NCI-H1105 (cell line): ENCODE data around the gene ABAT.

Experiments
- DNase-seq: peaks from one replicate; lab custom pipeline; 2025; lab: John Stamatoyannopoulos, UW

ABAT gene

GRCh38 chr16:8717892-8718415 lies 43.5 kb downstream of the ABAT start:
- no peak for DNase-seq

GRCh38 chr16:8718851-8719680 lies 44.6 kb downstream of the ABAT start:
- no peak for DNase-seq

DNA sequence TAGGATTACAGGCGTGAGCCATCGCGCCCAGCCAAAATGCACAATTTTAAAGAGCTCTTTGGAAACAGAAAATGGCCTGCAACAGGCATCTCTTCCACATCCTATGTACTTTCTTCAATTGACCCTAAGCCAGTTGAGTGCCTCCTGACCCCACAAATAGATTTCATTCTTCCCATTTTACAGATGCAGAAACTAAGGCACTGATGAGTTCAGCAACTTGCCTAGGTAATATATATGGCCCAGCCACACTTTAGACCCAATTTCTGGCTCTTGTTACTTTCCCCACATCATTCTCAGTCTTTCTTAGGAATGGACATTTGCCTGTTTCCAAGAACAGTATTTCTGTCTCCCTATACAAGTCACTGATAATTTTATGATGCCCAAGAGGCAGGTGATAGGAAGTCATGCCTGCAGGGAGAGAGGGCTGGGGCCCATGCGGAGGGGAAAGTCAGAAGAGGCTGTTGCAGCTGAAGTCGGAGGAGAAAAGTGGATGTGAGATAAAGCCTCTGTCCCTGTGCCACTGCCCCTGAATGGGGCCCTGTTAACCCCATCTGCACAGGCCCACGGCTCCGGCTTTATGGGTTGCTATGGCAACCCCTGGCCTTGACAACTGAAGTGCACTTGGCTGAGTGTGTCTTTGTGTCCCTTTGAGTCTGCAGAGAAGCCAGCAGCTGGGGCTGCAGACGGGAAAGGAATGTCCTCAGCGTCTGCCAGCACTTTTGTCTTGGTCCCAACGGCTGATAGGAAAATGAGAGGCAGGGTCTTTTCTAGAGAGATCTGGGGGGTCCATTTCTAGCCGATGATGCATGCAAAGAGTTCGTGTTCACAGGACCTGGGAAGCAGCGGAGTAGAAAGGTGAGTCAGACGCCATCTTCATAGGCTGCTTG lies 45.9 kb downstream of the ABAT start:
- DNase-seq = peak; percentile 88

- no peak for DNase-seq
Measured at GRCh38 chr16:8720967-8721308, 46.5 kb downstream of the ABAT start.

- DNase-seq = no peak
Measured at GRCh38 chr16:8721336-8722024, 47.1 kb downstream of the ABAT start.

- DNase-seq = no peak
Measured at GRCh38 chr16:8722025-8722348, 47.6 kb downstream of the ABAT start.

GRCh38 chr16:8725513-8726178 lies 51.2 kb downstream of the ABAT start:
- no peak for DNase-seq

DNA sequence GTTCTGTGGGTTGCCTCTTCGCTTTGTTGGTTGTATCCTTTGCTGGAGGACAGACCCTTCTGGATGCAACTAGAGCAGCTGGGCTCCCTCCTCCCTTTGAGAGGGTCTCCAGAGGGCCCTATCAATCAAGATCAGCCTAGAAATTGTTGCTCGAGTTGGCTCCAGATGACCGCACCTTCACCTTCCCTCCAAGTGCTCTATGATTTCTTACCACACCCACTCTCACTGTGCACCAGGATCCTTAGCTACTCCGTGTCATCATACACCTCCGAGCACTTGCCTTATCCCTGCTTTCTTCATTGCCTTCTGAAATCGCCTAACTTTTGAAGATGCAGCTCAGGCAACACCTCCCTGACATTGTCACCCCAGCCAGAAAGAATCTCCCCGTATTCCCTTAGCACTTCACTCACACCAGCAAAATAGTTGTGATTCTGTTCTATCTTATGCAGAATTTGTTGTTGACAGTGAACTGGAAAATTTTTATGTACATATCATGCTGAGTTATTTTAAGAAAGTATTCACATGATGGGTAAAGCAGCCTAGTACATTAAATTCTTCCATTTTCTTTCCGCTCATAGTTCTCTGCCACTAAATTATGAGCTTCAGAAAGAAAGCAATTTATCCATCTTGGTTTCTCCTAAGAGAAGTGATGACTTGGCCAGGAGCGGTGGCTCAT lies 52.9 kb downstream of the ABAT start:
- no peak for DNase-seq

- DNase-seq = no peak
Measured at GRCh38 chr16:8727857-8728618, 53.6 kb downstream of the ABAT start.

DNA sequence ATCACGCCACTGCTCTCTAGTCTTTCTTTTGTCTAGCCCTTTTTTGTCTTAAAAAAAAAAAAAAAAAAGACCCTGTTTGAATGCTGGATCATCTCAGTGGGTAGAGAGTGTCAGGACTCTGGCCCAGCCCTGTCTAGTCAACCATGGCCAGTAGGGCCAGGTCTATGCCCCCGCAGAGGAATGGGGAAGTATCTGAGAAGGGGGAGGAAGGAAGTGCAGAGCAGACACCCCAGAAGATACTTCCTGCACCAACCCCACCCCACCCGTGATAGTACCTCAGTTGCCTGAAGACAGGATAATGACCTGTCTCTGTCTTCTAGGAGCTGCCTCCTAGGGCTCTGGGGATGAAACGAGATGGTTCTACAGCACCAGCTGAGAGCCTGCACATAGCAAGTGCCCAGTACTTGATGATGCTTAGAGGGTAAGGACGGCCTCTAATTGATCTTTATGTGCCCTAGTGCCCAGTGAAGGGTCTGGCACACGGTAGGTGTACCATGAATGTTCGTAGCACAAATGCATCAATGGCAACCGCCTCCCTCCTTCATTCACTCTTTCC lies 55.4 kb downstream of the ABAT start:
- DNase-seq = no peak

- DNase-seq = no peak
Measured at GRCh38 chr16:8730335-8730915, 56.0 kb downstream of the ABAT start.

- no peak for DNase-seq
Measured at GRCh38 chr16:8733849-8734540, 59.6 kb downstream of the ABAT start.

- no peak for DNase-seq
Measured at GRCh38 chr16:8735574-8735973, 61.2 kb downstream of the ABAT start.

DNA sequence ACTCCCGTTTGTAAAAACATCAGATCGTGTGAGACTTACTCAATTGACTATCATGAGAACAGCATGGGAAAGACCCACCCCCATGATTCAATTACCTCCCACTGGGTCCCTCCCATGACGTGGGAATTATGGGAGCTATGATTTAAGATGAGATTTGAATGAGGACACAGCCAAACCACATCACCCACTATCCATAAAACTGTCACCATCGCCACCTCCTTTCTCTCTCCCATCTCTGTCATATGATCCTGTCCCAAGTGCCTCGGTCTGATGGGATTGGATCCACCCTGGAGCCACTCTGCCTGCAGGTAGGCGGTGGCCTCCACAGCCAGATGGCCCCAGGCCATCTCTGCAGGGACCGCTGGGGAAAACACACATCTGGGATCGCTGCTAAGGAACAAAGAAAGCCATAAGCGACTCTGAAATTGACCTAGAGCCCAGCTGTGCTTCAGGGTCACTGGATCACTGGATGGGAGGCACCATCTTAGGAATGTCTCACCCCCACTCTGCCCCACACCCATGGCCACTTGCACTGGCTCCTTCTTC lies 61.8 kb downstream of the ABAT start:
- no peak for DNase-seq

GRCh38 chr16:8739151-8739550 lies 64.7 kb downstream of the ABAT start:
- no peak for DNase-seq

DNA sequence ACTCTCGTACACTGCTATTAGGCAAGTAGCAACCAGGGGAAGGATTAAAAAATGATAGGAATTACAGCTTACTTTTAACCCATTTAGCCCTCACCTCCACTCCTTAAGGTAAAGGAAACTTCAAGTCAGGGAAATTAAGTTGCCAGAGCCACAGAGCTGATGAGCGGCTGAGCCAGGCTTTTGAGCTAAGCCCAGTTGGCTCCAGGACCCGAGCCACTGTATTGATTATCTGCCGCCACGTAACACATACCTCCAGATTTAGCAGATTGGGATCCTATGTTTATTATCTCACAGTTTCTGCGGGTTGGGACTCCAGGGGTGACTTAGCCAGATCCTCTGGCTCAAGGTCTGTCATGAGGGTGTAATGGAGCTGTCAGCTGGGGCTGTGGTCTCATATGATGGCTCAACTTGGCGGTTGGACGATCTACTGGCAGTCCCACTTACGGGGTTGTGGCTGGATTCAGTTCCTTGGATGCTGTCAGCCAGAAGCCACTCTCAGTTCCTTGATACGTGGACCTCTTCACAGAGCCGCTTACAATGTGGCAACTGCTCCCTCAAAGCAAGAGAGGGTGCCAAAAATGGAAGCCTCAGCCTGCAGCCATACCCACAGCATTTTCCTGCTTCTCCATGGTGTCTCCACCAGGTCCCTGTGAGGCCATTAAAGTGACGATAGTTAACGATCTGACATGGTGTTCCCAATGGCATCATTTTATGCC lies 65.7 kb downstream of the ABAT start:
- no peak for DNase-seq

DNA sequence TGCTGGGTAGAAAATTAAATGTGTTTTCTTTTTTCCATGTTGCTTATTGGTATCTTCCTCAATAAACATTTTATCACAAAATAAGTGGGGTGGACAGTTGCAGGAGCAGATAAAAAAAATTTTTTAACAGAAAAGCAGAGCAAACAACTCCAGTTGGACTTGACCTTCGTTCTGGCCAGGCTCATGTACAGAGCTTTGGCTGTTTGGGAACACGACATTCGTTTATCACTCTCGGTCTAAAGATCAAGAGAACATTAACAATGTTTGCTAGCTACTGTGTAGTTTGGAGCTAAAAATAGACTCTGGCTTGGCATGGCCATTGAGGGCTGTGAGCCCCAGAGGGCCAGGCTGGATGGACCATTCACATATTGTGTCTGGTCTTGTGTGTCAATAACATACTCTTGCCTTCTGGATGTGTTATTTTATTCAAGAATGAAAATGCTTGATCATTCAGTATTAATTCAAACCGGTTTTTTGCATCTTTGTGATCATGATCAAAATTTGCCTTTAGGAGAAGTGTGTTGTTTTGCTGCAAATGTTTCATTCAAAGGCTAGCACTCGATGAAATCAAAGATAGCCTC lies 66.4 kb downstream of the ABAT start:
- no peak for DNase-seq

DNA sequence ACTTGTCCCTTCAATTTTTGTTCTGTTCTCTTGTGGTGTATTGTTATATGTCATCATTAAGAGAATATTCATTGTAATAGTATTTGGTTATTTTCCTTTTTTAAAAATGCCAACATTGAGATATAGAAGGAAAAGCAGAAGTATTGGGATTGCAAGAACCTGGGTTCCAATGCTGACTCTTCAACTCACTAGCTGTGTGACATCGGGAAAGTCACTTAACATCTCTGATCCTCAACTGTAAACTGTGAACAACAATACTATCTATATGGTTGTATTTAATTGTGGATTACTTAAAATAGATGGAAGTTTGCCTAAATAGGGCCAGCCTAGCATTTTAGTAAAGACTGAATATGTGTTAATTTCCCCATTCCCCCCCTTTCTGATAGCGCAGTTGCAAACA lies 67.2 kb downstream of the ABAT start:
- DNase-seq = no peak
